Panc1 (cell line): ENCODE data around the gene KISS1R. TPM values are rescaled to one million over a fixed set of nuclear protein-coding genes. Genes with fewer than 3 reads are reported as not detected.

Experiments
- ATAC-seq: fragments of 200-7000 bp; cut with Tn5 transposase; 2 replicates; pipeline ENCODE4 v1.9.1; 2020; ENCODE audit warnings: mild to moderate bottlenecking, moderate library complexity
- BruUV-seq: library from RNA; stranded (reverse); fragments of 400-500 nt; replicated peaks from 2 replicates; lab custom pipeline; 2021; lab: Mats Ljungman, UMichigan
- CTCF ChIA-PET: fragments of 300-600 bp; sonication (Branson Sonifier 250); formaldehyde crosslinking; loops from one replicate; lab custom pipeline; 2022; ENCODE audit warnings: antibody characterized with exemption; lab: Charles Lee
- POLR2A ChIA-PET: fragments of 300-600 bp; sonication (Branson Sonifier 250); formaldehyde crosslinking; loops from one replicate; lab custom pipeline; 2022; ENCODE audit warnings: antibody characterized with exemption; lab: Charles Lee
- DNase-seq: peaks from one replicate; pipeline ENCODE4 v3.0.0-alpha.2; 2010; ENCODE audit warnings: low read depth, low spot score
- H3K27ac ChIP-seq: 2 replicates; pipeline ENCODE4 v1.5.1; 2011; ENCODE audit warnings: mild to moderate bottlenecking, low read length, inconsistent platforms
- H3K27me3 ChIP-seq: fragments of 200-500 bp; sonication (Bioruptor generic); 2 replicates; pipeline ENCODE4 v1.6.0; 2014; ENCODE audit warnings: low read length, inconsistent platforms; ENCODE audit not compliant: control insufficient read depth, insufficient read depth
- H3K36me3 ChIP-seq: fragments of 200-500 bp; sonication (Bioruptor generic); 2 replicates; pipeline ENCODE4 v1.5.1; 2014; ENCODE audit warnings: inconsistent platforms, mild to moderate bottlenecking, low read length, moderate library complexity; ENCODE audit not compliant: control insufficient read depth, insufficient read depth
- H3K4me1 ChIP-seq: 2 replicates; pipeline ENCODE4 v1.5.1; 2011; ENCODE audit warnings: inconsistent platforms, mild to moderate bottlenecking, low read length, moderate library complexity; ENCODE audit not compliant: control insufficient read depth, insufficient read depth
- H3K4me3 ChIP-seq, 2 experiments: 2 replicates each; pipeline ENCODE4 v1.5.1; 2011 to 2012; ENCODE audit warnings: low read depth in 2 of 2, low read length in 2 of 2, mild to moderate bottlenecking in 2 of 2, inconsistent platforms in 1 of 2, moderate library complexity in 1 of 2
- H3K9me3 ChIP-seq: fragments of 200-500 bp; sonication (Bioruptor generic); 2 replicates; pipeline ENCODE4 v1.5.1; 2014; ENCODE audit warnings: low read depth, mild to moderate bottlenecking, inconsistent platforms, low read length, moderate library complexity; ENCODE audit not compliant: control insufficient read depth, insufficient read depth
- POLR2AphosphoS5 ChIP-seq: IDR thresholded peaks from 2 replicates; pipeline ENCODE4 v1.6.1; 2012; ENCODE audit warnings: mild to moderate bottlenecking, low read depth, low read length, moderate library complexity
- REST ChIP-seq, 2 experiments: IDR thresholded peaks; 2 replicates each; pipeline ENCODE4 v1.6.1; 2011 to 2012; ENCODE audit warnings: low read depth in 2 of 2, control low read depth in 1 of 2, low read length in 1 of 2, mild to moderate bottlenecking in 1 of 2, moderate library complexity in 1 of 2; ENCODE audit not compliant: insufficient read depth in 1 of 2
- SIN3A ChIP-seq: IDR thresholded peaks from 2 replicates; pipeline ENCODE4 v1.6.1; 2012; ENCODE audit warnings: low read depth, mild to moderate bottlenecking, low read length, moderate library complexity, borderline replicate concordance; ENCODE audit not compliant: insufficient read depth
- TCF7L2 ChIP-seq: IDR thresholded peaks from 2 replicates; pipeline ENCODE4 v1.6.1; 2011; ENCODE audit warnings: mild to moderate bottlenecking, low read depth, low read length, inconsistent platforms
- in situ Hi-C: cut with HindIII; loops from 2 replicates; pipeline ENCODE4 v1.10.0; 2016; ENCODE audit warnings: low sequenced_read_pairs, low pct_unique_long_range_greater_than_20kb
- intact Hi-C: fragments of 100-400 bp; cut with micrococcal nuclease; formaldehyde crosslinking; loops from one replicate; pipeline ENCODE4 v1.10.0; 2022; ENCODE audit not compliant: unreplicated experiment
- total RNA-seq: library from RNA; stranded (reverse); gene quantifications from one replicate; pipeline ENCODE4 v1.2.1, GENCODE V29; 2021; ENCODE audit not compliant: unreplicated experiment
- TF ChIP-seq, protein P1 (sequence below): fragments of 450-650 bp; IDR thresholded peaks from 2 replicates; pipeline ENCODE4 v1.5.1; 2017; ENCODE audit warnings: mild to moderate bottlenecking

Gene KISS1R
- total RNA-seq, 1 experiment from 2014 or later, result 0.92 TPM

DNA sequence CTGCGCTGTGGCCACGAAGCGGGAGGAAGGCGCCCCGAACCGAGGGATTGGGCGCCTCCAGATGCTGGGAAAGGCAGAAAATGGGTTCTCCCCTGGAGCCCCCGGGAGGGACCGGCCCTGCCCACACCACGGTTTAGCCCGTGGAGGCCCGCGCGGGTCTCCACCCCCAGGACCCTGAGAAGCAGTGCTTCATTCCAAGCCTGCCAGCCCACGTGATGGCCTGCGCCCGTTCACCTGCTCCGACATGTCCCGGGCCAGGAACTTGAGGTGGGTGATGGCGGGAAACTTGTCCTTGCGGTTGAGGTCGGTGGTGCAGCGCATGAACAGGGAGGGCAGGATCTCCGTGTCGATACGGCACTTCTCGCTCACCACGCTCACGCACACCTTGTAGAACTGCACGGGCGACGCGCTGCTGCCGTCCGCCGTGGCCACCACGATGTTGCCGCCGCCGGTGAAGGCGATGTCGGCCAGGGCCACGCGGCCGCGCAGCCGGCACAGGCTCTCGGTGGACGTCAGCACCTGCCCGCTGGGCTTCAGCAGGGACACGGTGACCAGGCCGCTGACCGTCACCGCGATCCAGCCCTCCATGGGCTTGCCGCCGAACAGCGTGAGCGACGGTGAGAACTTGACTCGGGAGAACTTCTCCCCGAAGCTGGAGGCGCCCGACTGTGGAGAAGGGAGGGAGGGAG lies 31.5 kb upstream of the KISS1R start:
- ATAC-seq, result no peak
- Histone ChIP-seq H3K27me3 (no peaks in the 10 kb centered on the region), H3K9me3 (no peaks in the 10 kb centered on the region), H3K4me3 (no peak overlapping the region), H3K4me1 (no peaks in the 10 kb centered on the region), H3K27ac (no peak overlapping the region), H3K36me3 (no peaks in the 10 kb centered on the region)
- TF ChIP-seq SIN3A (no peak), POLR2AphosphoS5 (no peak), REST (IDR thresholded peaks at IDR 0.05; ENCODE audit: insufficient read depth in 1 of 2, low read depth in 2 of 2, low read length in 1 of 2) (no peak), TCF7L2 (no peak)
- TF ChIP-seq, protein P1, sequence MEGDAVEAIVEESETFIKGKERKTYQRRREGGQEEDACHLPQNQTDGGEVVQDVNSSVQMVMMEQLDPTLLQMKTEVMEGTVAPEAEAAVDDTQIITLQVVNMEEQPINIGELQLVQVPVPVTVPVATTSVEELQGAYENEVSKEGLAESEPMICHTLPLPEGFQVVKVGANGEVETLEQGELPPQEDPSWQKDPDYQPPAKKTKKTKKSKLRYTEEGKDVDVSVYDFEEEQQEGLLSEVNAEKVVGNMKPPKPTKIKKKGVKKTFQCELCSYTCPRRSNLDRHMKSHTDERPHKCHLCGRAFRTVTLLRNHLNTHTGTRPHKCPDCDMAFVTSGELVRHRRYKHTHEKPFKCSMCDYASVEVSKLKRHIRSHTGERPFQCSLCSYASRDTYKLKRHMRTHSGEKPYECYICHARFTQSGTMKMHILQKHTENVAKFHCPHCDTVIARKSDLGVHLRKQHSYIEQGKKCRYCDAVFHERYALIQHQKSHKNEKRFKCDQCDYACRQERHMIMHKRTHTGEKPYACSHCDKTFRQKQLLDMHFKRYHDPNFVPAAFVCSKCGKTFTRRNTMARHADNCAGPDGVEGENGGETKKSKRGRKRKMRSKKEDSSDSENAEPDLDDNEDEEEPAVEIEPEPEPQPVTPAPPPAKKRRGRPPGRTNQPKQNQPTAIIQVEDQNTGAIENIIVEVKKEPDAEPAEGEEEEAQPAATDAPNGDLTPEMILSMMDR, result no peak
- no peak for DNase-seq
- ChIA-PET POLR2A (no interaction called here), CTCF (no interaction called here)
- BruUV-seq, result no TSS peak
- intact Hi-C loops (no loop called here), in situ Hi-C loops (no loop called here)

DNA sequence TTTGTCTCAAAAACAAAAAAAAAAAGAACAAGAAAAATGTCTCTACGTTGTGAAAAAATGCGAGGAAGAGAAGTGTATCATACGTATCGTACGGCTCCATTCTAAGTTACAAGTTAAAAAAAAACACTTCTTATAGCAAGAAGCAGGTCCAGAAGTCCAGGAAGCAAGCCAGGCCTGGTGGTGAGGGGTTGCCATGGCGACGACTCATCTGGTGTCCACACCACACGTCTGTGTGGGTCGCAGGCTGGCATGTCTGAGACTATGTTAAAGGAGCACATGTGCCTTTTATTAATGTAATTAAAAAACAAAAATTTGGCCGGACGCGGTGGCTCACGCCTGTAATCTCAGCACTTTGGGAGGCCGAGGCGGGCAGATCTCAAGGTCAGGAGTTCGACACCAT lies 30.1 kb upstream of the KISS1R start:
- no peaks in the 10 kb centered on the region for H3K4me1 ChIP-seq
- H3K4me3 ChIP-seq, result no peak overlapping the region
- POLR2A ChIA-PET, result no interaction called here
- H3K9me3 ChIP-seq, result no peaks in the 10 kb centered on the region
- no peaks in the 10 kb centered on the region for H3K27me3 ChIP-seq
- H3K27ac ChIP-seq, result no peak overlapping the region
- no peak for TF ChIP-seq REST (IDR thresholded peaks at IDR 0.05; ENCODE audit: insufficient read depth in 1 of 2, low read depth in 2 of 2, low read length in 1 of 2)
- TF ChIP-seq, protein P1, result no peak
- no peak for TF ChIP-seq TCF7L2
- no peak for TF ChIP-seq POLR2AphosphoS5
- TF ChIP-seq SIN3A, result no peak
- H3K36me3 ChIP-seq, result no peaks in the 10 kb centered on the region
- ATAC-seq, result no peak
- DNase-seq, result no peak
- intact Hi-C loops (no loop called here), in situ Hi-C loops (no loop called here)
- CTCF ChIA-PET, result no interaction called here
- no TSS peak for BruUV-seq
